HG03097 (cell line): ENCODE results near the gene IL27RA.

Experiments used
- ATAC-seq: cut with Tn5 transposase; IDR thresholded peaks from one replicate; pipeline ENCODE4 v1.9.1; 2021; ENCODE audit not compliant: unreplicated experiment, low FRiP score

Gene IL27RA

DNA sequence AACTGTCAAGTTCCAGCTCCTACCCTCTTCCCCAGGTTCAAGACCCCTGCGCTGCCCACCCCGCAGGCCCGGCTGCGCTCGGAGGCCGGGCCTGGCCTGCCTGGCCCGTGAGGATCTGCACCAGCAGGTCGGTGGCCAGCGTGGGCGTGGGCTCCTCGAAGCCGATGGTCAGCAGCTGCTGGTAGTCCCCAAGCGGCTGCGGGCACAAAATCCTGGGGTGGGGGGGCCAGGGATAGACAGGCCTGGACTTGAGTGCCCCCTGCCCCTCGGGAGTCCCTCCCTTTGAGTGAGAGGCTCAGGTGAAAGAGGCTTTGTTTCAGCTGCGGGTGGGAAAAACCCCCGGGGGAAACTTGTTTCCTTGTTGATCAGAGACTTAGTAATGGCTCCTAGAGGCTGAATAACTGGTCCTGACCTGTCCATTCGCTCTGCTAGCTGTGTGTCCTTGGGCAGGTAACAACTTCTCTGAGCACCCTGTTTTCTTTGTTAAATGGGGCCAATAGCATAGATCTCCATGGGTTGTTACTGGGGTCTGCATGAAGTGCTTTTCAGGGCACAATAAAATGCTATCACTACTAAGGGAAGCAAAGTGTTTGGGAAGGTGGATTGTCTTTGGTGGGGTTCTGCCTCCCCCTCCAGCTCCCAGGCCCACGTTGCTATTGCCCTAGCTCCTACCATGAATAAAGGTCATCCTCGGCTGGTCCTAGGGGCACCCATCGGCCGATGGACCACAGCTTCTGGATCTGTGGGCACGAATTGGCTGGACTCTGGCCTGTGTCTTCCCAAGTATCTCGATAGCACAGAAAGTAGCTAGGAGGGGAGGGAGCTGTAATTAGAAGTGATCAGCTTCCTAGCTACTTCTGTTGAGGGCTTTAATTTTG, 50.5 kb downstream of the IL27RA start:
- ATAC-seq: peak; percentile 4

DNA sequence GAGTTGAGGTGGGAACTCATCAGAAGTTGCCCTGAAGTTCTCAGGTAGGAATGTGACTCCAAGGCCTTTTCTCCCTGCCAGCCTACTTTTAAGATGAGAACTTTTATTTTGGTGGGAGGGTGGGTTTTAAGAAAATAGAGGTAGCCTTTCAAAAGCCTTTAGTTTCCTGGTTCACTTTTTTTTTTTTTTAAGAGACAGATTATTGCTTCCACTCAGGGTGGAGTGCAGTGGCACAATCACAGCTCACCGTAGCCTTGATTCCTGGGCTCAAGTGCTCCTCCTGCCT, 51.1 kb downstream of the IL27RA start:
- no peak for ATAC-seq

DNA sequence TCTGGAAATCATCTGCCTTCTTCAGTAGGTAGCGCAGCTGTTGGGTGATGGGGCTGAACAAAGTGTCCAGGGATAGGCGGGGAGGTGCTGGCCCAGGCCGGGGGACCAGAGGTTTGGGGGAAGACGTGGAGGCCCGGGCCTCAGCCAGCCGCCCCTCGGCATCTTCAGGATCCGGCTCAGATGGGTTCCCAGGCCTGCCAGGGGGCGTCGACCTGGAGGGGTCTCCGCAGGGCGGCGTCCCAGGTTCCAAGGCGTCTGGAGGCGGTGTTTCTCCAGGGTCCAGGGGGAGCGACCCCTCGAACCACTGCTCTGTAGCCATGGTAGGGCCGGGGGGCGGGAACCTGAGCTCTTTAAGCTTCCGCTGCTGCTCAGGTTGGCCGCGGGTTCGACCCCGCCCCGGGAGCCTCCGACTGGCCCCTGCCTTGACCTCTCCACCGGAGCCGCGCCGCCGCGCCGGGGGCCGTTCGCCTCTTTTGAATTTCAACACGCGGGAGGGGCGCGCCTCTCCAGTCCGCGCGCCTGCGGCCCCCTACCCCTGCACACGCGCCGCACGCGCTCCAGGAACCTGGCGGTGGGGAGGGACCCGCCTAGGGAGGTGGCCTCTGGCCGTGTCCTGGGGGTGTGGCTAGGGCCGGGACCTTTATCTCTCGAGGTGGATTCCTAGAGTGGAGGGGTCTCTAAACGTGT, 53.9 kb downstream of the IL27RA start, which contains the start of gene C19orf67:
Gene C19orf67 (minus strand): TSS at position 475 of the 687 bp plus-strand sequence. CDS start 156 bp downstream, at position 319.
- no peak for ATAC-seq

DNA sequence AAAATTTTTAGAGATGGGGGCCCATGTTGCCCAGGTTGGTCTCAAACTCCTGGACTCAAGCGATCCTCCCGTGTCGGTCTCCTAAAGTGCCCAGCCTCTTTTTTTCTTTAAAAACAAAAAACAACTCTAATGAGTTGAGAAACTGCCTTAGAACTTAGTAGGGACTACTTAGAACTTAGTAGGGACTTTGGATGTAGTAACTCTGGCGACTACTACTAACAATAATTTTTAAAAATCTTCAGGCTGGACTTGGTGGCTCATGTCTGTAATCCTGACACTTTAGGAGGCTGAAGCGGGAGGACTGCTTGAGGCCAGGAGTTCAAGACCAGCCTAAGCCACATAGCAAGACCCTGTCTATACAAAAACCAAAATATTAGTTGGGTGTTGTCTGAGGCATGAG, 54.5 kb downstream of the IL27RA start:
- no peak for ATAC-seq

DNA sequence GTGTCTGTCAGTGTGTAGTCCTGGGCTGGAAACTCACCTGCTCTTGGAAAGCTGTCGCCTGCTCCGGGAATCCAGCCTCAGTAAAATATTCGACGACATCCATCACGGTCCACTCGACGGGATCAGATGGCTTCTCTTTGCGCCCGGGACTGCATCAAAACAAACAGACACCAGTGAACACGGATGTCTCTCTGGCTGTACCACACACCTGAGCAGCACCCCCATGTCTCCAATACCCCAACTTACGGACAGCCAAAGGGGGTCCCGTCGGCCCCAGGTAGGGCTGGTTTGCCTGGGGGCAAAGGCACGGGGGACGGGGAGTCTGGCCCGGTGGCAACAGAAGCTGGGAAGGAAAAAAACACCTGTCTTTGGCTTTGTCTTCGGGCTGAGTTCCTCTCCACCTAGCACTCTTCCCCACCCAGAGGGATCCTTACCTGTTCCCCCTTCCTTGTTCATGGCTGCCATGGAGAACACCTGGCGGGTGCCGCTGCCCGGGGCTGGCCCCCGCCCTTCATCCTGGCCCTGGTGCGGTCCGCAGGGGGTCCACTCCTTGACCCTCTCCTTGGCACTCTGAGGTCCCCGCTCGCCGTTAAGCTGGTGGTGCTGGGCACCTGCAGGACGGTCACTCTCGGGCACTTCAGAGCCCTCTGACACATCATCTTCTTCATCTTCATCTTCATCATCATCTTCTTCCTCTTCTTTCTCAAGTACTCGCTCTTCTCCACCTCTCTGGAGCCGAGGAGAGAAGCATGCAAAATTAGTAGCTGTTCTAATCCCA, 57.3 kb downstream of the IL27RA start:
- no peak for ATAC-seq

DNA sequence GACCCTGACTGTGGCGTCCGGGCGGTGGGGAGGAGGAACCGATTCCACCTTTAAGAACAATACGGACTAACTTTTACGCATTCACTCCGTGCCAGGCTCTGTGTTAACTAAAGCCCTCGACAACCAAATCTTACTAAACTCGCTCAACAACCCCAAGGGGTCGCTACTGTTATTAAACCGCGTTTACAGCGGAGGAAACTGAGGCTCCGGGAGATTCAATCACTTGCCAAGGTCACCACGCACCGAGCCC, 57.8 kb downstream of the IL27RA start:
- no peak for ATAC-seq

DNA sequence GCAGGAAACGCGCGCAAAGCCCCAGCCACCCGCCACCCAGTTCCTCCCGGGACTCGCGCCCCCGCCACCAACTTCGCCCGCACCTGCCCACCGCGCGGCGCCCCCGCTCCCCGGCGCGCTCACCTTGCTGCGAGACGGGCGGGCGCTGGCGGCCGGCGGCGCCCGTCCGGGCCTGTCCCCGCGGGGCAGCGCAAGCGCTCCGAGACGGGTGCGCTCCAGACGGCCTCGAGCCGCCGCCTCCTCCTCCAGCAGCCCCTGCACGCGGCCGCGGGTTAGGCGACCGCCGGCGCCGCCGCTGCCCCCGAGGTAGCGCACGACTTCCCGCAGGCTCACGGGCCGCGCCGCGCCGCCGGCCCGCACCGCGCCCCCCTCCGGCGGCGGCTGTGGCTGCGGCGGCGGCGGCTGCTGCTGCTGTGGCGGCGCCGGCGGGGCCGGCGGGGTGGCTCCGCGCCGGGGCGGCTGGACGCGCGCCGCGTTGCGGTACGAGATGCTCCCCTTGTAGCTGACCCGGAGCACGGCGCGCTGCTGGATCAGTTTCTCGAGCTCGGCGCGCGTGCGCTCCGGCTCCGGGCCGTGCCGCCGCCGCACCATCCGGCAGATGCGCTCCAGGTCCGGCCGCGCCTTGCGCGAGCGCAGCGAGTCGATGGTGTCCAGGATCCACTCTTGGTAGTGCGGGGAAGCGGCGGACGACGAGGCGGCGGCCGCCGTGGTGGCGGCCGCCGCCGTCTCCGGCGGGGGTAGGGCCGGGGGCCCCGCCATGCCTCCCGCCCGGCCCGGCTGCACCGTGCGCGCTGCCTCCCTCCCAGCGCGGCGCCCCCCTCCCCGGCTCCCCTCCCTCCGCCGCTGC, 58.3 kb downstream of the IL27RA start:
- no peak for ATAC-seq

DNA sequence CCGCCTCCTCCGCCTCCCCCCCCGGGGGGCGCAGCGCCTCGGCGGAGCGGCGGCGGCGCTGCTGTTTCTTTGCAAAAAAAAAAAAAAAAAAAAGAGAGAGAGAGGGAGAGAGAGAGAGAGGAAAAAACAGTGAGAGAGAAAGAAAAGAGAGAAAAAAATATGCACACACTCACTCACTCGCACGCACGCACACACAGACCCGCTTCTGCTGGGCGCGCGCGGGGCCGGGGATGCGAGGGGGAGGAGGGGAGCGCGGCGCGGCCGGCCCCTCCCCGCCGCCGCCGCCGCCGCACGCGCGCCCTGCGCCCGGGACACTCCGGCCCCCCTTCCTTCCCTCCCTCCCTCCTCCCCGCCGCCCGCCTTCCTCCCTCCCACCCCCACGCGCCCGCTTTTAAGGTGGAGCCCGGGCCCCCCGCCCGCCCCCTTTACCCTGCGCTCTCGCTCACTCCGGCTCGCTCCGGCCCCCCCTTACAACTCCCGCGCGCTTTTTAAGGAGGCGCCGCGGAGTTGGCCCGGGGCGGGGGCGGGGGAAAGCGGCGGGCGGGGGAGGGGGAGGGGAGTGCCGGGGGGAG, 59.0 kb downstream of the IL27RA start, which contains the start of gene SAMD1:
Gene SAMD1 (minus strand): TSS at position 243 of the 572 bp plus-strand sequence.
- peak; percentile 35 for ATAC-seq

DNA sequence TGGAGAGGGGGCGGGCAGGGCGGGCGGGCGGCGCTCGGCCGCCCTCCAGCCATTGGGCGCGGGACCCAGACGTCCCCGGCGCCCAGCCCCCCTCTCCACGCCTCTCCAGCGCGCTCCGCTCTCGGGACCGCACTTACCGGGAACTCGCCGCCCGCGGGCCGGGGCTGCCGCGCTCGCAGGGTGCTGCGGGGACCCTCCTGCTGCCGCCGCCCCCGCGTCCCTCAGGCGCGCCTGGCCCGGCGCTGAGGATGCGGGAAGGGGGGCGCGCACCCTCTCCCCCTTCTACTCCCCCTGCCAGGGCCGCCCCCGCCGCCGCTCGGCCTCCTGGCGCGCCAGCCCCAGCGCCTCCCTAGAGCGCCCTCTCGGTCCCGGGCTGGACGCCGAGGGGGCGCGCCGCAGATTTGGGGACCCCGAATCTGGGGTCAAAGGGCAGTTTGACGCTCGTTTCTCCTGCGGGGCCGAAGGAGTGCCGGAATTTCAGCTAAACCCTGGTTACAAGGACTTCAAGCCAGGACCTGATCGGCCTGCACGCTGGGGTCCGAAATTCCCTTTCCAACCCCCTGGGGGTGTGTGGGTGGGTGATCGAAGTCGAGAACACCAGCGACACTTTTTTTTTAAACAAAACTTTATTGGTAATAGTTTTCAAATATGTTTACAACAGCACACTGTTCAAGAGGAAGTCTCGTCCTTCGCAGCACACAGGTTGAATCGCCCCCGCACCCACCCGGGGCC, 59.7 kb downstream of the IL27RA start:
- peak; percentile 37 for ATAC-seq

DNA sequence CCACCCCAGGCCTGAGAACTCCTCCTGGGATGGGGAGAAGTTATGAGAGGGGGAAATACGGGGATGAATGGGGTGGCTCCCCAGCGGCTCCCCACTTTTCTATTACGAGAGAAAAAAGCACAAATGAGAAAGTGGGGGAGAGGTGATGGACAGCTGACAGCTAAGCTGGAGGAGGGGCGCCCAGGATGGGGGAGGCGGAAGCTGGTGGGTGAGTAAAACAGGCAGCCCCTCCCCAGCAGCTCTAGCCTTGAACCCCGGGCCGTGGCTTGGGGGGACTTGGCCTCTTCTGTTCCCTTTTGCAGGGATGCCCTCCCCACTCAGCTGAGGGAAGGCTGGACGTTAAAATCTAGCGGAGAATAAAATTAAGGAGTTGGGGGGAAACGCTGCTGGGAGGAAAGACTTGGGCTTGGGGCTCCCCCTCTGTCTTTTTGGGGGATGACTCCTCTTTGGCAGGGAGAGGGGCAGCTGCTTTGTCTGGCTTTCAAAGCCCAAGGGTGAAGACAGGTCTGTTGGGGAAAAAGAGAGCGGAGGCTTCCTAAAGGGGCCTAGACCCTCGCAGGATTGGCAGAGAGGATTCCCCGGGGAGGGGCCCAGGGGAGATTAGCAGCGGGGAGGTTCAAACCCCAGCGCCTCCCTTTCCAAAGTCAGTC, 60.4 kb downstream of the IL27RA start:
- ATAC-seq: peak; percentile 16

DNA sequence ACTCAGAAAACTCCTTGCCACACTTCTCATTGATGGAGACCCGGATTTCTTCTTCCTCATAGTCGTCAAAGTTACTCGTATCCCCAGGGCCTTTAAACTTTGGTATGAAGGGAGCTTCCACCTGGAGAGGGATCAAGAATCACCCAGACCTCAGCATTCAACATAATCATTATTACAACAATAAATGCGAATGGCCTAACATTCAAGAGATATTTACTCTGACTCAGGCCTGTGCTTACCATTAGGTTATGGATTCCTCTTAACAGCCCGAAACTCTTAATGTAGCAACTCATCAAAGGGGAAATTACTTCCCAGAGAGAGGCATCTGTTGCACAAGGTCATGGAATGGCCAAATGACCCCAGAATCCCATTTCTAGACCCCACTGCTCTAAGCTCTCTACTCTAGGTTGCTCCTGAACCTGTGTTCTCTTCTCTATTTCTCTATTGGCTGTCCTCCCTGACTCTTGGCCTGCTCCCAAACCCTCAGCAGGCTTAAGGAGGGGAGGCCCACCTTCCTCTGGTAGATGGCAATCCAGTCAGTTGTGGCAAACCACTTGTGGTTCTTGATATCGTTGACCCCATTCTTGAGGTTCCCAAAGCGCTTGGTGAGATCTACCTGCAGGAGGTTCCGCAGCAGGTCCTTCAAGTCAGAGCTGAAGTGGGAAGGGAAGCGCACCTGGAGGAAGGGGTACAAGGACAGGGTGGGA, 61.7 kb downstream of the IL27RA start:
- no peak for ATAC-seq

DNA sequence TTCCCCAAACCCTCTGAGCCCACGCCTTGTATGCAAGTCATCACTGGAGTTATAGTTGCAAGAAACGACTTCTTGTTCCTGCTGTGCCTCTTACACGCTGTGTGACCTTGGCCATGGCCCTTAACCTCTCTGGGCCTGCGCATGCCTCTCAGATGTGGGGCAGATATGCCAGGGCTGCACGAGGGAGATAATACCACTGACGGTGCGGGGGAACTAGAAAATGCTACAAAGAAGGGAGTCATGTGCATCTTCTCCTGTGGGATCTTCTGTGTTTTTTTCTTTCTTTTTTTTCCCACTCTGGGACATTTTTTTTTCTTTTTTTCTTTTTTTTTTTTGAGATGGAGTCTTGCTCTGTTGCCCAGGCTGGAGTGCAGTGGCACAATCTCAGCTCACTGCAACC, 63.3 kb downstream of the IL27RA start:
- ATAC-seq: no peak

DNA sequence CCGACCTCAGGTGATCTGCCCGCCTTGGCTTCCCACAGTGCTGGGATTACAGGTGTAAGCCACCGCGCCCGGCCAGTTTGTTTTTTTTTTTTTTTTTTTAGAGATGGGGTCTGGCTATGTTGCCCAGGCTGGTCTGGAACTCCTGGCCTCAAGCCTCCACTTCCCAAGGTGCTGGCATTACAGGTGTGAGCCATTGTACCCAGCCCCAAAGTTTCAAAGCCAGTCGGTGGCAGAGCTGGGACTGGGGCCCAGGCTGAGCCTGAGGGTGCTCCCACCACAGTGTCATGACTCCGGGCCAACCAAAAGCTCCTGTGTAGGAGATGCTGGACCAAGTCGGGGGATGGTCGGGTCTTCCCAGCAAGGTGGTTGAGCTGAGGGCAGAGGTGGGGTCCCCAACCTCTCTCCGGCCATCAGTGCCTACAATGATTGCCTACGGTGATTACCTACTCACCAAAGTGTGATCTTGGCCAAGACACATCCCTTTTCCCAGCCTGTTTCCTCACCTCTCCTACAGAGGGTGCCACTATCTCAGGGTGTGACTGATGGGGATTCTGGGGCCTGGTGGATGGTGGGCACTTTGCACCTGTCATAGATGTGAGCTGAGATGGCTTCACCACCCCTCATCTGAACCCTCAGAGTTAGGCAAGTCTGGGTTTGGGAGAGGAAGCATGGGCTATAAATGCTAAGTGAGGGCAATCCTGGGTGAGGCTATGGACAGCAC, 64.9 kb downstream of the IL27RA start:
- ATAC-seq: no peak

DNA sequence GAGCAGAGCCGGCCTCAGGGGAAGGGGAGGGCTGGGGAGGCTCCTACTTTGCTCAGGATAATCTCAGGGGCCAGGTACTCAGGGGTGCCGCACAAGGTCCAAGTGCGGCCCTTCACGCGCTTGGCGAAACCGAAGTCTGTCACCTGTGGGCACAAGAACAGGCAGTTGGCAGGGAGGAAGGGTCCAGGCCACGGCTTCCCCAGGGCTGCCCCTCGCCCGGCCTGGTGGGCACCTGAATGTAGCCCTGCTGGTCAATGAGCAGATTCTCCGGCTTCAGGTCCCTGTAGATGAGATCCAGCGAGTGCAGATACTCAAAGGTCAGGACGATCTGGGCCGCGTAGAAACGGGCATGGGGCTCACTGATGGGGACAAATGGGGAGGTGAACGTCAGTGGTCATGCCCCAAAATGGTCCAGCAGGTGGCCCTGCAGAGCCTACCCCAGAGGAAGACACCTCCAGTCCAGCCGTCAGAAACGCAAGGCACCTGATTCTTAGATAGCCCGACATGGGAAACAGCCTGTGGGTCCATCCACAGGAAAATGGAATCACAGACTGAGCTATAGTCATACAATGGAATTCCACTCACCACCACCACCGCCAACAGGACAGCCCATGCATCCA, 66.1 kb downstream of the IL27RA start:
- ATAC-seq: no peak

DNA sequence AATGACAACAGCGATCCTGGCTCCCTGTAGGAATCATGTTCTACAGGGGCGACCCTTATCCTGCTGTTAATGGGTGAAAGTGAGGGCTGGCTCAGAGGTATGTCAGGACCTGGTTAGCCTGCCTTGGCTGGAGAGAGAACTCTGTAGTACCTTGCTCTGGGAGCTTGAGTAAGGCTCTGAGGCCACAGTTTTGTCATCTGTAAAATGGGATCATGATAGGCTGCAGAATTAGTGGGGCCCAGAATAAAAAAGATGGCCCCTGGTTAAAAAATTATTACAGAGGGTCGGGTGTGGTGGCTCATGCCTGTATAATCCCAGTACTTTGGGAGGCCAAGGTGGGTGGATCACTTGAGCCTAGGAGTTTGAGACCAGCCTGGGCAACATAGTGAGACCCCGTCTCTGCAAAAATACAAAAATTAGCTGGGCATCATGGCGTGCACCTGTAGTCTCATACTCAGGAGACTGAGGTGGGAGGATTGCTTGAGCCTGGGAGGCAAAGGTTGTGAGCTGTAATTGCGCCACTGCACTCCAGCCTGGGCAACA, 69.5 kb downstream of the IL27RA start:
- ATAC-seq: no peak

DNA sequence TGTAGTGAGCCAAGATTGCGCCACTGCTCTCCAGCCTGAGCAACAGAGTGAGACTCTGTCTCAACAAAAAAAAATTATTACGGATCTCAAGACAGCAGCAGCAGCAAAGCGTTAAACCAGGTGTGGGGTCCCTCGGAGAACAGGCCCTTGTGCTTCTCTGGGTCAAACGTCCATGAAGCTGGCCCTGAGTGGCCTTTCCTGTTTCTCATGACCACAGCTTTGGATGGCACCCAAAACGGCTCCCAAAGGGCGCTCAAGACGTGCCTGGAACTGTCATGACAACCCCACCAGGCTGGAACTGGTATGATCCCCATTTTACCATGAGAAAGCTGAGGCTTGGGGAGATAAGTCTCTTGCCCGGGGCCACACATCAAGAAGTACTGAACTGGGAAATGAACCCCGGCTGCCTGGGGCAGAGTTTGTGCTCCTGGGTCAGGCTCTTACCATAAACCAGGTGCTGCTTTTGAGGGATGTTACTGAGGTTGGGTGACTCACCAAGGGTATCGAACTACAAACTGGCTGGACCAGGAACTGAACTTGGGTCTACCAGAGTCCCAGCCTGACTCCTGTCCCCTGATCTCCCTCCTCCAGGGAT, 70.6 kb downstream of the IL27RA start:
- no peak for ATAC-seq

DNA sequence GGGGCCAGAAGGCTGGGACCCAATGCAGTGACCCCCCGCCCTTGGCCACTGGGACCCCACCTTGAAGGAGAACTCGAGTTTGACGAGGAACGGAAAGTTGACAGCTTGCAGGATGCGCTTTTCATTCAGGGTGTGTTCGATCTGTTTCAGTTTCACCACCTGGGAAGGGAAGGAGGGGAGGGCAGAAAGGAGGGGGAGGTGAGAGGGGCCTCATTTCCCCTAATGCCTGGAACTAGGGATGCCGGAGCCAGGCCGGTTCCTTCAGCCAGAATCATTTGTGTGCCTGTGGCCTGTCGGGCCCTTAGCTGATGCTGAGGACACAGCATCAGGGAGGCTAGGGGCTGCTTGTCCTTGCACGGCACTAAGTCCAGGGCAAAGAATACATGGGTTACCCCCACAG, 71.2 kb downstream of the IL27RA start:
- no peak for ATAC-seq
